ENCODE data around the gene SERINC2.
"Not testable (repeated sequence)": the region's sequence is repeated elsewhere in the genome, so short reads cannot be mapped to it uniquely, and the experiment has no call there.

Gene SERINC2

DNA sequence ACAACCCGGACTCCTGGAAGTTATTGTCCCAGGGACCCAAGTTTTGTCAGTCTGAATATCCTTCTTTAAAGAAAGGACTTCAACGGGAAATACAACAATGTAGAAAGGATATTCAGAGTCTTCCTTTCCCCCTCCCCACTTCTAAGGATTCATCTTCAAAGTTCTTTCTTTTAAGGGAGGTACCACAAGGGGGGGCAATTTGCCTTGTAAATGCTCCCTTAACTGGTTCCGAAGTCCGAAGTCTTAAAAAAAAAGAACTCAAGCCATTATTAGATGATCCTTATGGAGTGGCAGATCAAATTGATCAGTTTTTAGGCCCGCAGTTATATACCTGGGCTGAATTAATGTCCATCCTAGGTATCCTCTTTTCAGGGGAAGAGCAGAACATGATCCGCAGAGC is 47.0 kb downstream of the SERINC2 start:
- DNase-seq (ENCODE audit: low read depth in 1 of 2, low spot score in 1 of 2): no peak

DNA sequence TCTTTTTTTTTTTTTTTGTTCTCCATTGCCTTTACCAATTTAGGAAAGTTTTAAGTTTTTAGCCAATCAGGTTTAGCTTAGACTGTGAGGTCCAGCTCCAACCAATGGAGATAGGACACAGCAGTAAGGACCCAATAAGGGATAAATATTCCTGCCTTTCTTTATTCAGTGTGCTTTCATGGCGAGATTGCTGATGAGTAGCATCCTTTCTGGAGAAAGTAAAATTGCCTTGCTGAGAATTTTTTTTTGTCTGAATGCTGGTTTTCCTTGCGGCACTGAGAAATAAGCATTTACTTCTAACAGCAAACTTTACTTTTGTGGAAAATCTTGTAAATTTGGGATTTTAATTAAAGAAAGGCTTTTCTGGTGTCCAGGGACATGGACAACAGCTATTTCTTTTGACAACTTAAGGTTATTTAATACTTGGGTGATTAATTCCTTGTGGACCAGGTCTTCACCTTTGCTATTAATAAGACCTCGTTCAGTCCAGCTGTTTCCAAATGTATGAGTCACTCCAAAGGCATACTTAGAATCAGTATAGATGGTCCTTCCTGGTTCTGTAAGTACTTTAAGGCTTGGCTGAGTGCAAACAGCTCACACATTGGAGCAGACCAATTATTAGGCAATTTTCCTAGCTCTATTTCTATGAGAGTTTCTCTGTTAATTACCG is 54.1 kb downstream of the SERINC2 start:
- no peak for DNase-seq (ENCODE audit: low read depth in 1 of 2, low spot score in 1 of 2)

DNA sequence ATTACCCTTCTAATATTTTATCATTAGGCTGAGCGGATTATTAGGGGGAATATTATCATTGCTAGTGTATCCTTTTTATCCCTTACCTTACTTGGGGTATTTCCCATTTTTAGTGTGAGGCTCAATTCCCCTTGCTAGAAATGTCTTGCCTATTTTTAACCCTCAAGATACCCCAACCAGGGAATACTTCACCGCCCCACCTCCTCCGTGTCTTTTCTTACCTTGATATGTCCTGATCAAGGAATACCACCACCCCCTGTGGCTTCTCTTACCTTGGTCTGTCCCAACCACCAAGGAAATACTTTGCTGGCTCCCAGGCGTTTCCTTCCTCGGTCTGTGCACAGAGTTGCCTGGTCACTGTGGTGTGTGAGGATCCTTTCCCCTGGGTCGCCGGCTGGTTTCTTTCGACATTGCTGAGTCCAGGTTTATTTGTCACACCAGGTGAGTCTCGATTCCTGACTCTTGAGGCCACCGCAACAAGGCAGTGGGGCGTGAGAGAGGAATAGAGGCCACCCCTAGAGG is 57.8 kb downstream of the SERINC2 start:
- no peak for DNase-seq (ENCODE audit: low read depth in 1 of 2, low spot score in 1 of 2)

DNA sequence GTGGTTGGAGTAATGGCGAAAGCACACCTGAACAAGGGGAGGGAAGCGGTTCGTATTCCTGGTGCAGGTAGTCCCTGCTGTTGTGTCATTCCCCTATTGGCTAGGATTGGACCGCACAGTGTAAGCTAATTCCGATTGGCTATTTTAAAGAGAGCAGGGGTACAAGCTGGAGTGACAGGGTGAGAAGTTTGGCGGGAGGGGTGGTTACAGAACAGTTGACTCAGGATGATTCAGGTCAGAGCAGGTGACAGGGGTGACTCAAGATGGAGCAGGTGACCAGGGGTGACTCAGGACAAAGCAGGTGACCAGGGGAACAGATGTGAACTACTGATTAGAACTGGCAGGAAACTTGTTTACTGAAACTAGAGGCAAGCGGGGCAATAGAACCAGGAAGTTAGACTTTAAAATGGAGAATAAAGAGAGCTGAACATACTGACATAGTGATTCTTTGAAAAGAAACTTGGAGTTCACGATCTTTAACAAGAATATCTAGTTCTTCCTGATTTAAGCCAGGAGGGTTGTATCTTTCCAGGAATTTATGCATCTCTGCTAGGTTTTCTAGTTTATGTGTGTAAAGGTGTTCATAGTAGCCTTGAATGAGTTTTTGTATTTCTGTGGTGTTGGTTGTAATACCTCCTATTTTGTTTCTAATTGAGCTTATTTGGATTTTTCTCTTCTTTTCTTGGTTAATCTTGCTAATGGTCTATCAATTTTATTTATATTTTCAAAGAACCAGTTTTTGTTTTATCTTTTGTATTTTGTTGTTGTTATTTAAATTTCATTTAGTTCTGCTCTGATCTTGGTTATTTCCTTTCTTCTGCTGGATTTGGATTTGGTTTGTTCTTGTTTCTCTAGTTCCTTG is 58.7 kb downstream of the SERINC2 start:
- not testable (repeated sequence) for DNase-seq (ENCODE audit: low read depth in 1 of 2, low spot score in 1 of 2)

DNA sequence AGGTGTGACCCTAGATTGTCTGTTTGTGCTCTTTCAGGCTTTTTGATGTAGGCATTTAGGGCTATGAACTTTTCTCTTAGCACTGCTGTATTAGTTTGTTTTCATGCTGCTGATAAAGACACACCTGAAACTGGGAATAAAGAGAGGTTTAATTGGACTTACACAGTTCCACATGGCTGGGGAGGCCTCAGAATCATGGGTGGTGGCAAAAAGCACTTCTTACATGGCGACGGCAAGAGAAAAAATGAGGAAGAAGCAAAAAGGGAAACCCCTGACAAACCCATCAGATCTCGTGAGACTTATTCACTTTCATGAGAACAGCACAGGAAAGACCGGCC is 59.3 kb downstream of the SERINC2 start:
- not testable (repeated sequence) for DNase-seq (ENCODE audit: low read depth in 1 of 2, low spot score in 1 of 2)

DNA sequence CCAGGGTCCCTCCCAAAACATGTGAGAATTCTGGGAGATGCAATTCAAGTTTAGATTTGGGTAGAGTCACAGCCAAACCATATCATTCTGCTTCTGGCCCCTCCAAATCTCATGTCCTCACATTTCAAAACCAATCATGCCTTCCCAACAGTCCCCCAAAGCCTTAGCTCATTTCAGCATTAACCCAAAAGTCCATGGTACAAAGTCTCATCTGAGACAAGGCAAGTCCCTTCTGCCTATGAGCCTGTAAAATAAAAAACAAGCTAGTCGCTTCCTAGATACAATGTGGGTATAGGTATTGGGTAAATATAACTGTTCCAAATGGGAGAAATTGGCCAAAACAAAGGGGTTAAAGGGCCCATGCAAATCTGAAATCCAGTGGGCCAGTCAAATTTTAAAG is 59.7 kb downstream of the SERINC2 start:
- DNase-seq (ENCODE audit: low read depth in 1 of 2, low spot score in 1 of 2): not testable (repeated sequence)

DNA sequence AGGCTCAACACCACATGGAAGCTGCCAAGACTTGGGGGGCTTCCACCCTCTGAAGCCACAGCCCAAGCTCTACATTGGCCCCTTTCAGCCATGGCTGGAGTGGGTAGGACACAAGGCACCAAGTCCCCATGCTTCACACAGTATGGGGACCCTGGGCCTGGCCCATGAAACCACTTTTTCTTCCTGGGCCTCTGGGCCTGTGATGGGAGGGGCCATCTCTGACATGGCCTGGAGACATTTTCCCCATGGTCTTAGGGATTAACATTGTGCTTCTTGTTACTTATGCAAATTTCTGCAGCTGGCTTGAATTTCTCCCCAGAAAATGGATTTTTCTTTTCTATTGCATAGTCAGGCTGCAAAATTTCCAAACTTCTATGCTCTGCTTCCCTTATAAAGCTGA is 60.5 kb downstream of the SERINC2 start:
- DNase-seq (ENCODE audit: low read depth in 1 of 2, low spot score in 1 of 2): not testable (repeated sequence)

DNA sequence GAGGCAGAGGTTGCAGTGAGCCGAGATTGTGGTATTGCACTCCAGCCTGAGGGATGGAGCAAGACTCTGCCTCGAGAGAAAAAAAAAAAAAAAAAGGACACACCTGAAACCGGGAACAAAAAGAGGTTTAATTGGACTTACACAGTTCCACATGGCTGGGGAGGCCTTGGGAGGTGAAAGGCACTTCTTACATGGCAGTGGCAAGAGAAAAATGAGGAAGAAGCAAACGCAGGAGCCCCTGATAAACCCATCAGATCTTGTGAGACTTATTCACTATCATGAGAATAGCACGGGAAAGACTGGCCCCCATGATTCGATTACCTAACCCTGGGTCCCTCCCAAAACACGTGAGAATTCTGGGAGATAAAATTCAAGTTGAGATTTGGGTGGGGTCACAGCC is 61.6 kb downstream of the SERINC2 start:
- not testable (repeated sequence) for DNase-seq (ENCODE audit: low read depth in 1 of 2, low spot score in 1 of 2)

DNA sequence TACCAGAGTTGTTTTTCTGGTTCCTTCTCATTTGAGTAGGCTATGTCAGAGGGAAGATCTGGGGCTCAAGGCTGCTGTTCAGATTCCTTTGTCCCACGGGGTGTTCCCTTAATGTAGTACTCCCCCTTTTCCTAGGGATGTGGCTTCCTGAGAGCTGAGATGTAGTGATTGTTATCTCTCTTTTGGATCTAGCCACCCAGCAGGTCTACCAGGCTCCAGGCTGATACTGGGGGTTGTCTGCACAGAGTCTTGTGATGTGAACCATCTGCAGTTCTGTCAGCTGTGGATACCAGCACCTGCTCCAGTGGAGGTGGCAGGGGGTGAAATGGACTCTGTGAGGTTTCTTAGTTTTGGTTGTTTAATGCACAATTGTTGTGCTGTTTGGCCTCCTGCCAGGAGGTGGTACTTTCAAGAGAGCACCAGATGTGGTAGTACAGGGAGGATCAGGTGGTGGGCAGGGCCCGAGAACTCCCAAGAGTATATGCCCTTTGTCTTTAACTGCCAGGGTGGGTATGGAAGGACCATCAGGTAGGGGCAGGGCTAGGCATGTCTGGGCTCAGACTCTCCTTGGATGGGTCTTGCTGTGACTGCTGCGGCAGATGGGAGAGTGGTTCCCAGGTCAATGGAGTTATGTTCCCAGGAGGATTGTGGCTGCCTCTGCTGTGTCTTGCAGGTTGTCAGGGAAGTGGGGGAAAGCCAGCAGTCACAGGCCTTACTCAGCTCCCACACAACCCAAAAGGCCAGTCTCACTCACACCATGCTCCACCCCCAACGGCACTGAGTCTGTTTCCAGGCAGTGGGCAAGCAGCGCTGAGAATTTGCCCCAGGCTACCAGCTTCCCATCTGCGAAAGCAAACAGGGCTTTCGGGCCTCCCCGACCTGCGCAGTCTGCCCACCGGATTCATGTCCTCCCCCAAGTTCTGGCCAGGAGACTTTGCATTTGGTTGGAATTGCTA is 64.2 kb downstream of the SERINC2 start:
- no peak for DNase-seq (ENCODE audit: low read depth in 1 of 2, low spot score in 1 of 2)

DNA sequence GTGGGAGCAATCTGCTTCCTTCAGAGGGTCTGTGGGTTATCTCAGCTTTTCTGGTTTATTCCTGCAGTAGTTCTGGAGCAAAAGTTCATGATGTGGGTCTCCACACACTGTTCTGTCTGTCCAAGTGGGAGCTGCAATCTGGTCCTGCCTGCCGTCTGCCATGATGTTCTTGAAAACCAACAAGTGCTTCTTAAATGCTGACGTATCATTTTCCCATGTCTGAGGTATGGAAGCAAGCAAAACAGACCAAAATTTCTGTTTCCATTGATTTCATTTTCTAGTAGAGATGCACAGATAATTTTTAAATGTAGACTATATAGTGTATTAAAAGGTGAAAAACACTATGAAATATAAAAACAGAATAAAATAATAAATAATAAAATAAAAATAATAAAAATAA is 65.2 kb downstream of the SERINC2 start:
- DNase-seq (ENCODE audit: low read depth in 1 of 2, low spot score in 1 of 2): no peak

DNA sequence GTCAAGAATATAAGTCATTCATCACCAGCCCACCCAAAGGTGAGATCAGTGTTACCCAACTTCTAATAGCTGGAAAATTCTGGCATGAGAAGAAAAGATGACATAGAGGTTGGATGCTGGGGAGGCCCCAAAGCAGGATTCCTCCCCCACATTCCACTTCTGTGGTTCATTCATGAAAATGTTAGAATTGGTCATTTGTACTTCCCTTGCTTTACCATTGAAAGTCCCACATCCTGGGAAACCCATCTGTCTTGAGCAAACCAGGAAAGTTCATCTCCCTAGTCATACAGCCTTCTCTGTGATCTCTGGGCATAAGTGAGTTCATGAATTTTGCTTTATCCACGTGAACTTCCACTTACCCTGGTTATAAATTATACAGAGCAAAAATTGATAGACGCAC is 66.8 kb downstream of the SERINC2 start:
- DNase-seq (ENCODE audit: low read depth in 1 of 2, low spot score in 1 of 2): no peak

DNA sequence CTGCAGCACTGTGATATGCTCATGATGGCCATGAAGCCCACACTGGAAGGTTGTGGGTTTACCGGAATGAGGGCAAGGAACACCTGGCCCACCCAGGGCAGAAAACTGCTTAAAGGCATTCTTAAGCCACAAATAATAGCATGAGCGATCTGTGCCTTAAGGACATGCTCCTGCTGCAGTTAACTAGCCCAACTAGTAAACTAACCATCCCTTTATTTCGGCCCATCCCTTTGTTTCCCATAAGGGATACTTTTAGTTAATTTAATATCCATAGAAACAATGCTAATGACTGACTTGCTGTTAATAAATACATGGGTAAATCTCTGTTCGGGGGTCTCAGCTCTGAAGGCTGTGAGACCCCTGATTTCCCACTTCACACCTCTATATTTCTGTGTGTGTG is 67.4 kb downstream of the SERINC2 start:
- DNase-seq (ENCODE audit: low read depth in 1 of 2, low spot score in 1 of 2): not testable (repeated sequence)

DNA sequence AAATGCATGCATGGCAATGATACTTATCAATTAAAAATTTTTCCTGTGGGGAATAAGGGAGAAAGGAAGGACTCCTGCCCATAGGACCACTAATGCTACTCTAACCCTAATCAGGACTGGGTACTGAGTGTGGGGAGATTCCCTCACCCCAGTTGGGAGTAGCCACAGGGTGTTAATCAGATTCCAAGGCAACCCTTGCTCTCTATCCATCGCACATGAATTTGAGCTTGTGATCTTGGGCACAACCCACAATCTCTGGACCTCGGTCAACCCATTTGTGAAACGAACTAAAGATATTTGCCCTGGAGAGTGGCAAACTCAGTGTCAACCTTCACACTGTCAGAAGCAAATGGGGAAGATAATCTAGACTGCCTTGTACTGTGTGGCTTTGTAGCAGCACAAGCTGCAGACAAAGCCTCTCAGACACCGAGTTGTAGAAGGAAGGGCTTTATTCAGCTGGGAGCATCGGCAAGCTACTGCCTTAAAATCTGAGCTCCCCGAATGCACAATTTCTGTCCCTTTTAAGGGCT is 69.5 kb downstream of the SERINC2 start:
- no peak for DNase-seq (ENCODE audit: low read depth in 1 of 2, low spot score in 1 of 2)

DNA sequence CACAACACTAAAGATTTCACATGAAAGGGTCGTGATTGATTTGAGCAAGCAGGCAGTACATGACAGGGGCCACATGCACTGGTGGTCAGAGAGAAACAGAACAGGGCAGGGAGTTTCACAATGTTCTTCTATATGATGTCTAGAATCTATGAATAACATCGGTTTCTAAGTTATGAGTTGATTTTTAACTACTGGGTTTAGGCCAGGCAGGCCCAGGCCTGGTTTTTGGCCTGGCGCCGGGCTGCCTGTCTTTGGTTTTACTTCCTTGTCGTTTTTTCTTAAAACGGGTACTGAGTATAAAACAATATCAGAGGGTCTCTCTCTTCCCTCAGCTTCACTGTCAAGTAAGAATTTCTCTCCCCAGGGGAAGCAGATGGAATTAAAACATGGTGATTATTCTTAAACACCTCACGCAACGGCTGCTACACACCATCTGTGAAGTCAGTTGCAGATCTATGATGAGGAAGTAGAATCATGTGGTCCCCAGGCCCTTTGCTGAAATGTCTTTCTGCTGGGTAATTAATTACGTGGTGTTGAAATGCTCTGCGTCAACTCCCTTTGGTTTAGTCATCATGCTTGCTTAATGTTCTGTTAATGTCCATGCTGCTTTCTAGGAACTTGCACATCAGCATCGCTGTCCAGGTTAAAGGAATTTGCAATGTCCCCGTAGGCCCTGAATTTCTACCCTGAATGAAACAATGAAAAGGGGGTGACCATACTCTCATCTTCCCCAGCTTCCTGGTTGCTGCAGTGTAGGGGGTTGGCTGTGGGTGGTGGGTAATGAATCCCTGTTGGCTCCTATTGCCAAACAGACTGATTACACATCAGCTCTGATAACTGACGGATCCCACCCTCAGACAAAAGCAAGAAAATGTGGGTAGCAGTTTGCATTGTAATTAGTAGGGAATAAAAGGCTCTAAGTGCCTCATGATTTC is 70.3 kb downstream of the SERINC2 start:
- DNase-seq (ENCODE audit: low read depth in 1 of 2, low spot score in 1 of 2): no peak
